ENCODE results near the gene MFSD8.

GRCh38 chr4:127896528-127896927 lies 68.4 kb downstream of the MFSD8 start:
- TF ChIP-seq CTCF (conservative IDR thresholded peaks at IDR 0.05; ENCODE audit: low read depth, low read length) (no peak), EZH2 (IDR thresholded peaks at IDR 0.05; ENCODE audit: borderline replicate concordance, low read depth, low read length, poor library complexity, severe bottlenecking) (no peak)
